HEK293 (cell line): Measurements from ENCODE around the gene GHRH.

Experiments used
- ZFP3 ChIP-seq: fragments of 450-650 bp; formaldehyde crosslinking; IDR thresholded peaks from 2 replicates; pipeline ENCODE4 v1.5.1; 2016; ENCODE audit warnings: low read depth, missing biosample characterization, missing genetic modification characterization
- ZNF175 ChIP-seq: fragments of 450-650 bp; formaldehyde crosslinking; IDR thresholded peaks from 2 replicates; pipeline ENCODE4 v1.5.1; 2016; ENCODE audit warnings: missing biosample characterization, missing genetic modification characterization
- ZNF274 ChIP-seq, 2 experiments: fragments of 200-500 bp in 1 of 2; fragments of 450-650 bp in 1 of 2; sonication (Bioruptor generic) in 1 of 2; formaldehyde crosslinking in 1 of 2; IDR thresholded peaks; 2 replicates each; pipeline versions ENCODE4 v1.5.1 to v1.6.1; 2014 to 2016; ENCODE audit warnings: borderline replicate concordance in 1 of 2, inconsistent platforms in 1 of 2, low read length in 1 of 2, missing biosample characterization in 1 of 2, missing genetic modification characterization in 1 of 2
- TF ChIP-seq, protein P1 (sequence below): fragments of 450-650 bp; formaldehyde crosslinking; IDR thresholded peaks from 2 replicates; pipeline ENCODE4 v1.5.1; 2016; ENCODE audit warnings: missing biosample characterization, missing genetic modification characterization

DNA sequence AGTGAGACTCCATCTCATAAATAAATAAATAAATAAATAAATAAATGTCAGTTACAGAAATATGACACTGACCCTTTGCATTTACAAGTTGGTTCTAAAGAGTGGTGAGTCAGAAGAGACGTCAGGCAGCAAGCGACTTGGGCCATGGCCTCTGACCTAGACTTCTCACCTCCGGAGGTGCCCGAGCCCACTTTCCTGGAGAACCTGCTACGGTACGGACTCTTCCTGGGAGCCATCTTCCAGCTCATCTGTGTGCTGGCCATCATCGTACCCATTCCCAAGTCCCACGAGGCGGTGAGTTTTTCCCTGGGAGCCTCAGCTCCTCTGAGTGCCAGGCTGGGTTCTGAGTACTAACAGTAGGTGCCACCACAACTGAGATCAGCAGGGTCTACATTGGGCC lies 39.5 kb upstream of the GHRH start:
- TF ChIP-seq ZNF274 (IDR thresholded peaks at IDR 0.05; ENCODE audit: low read length) (no peak), ZNF274 (tag by site-specific recombination; IDR thresholded peaks at IDR 0.05; ENCODE audit: borderline replicate concordance) (no peak), ZNF175 (tag by site-specific recombination) (no peak), ZFP3 (no peak)
- TF ChIP-seq, protein P1, sequence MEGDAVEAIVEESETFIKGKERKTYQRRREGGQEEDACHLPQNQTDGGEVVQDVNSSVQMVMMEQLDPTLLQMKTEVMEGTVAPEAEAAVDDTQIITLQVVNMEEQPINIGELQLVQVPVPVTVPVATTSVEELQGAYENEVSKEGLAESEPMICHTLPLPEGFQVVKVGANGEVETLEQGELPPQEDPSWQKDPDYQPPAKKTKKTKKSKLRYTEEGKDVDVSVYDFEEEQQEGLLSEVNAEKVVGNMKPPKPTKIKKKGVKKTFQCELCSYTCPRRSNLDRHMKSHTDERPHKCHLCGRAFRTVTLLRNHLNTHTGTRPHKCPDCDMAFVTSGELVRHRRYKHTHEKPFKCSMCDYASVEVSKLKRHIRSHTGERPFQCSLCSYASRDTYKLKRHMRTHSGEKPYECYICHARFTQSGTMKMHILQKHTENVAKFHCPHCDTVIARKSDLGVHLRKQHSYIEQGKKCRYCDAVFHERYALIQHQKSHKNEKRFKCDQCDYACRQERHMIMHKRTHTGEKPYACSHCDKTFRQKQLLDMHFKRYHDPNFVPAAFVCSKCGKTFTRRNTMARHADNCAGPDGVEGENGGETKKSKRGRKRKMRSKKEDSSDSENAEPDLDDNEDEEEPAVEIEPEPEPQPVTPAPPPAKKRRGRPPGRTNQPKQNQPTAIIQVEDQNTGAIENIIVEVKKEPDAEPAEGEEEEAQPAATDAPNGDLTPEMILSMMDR, result no peak
